A549 (cell line): Measurements from ENCODE around the gene TACC3.

Experiments used
- CTCF ChIP-seq: fragments of >200 bp; sonication (Bioruptor Twin); formaldehyde crosslinking; IDR thresholded peaks from 3 replicates; pipeline ENCODE4 v1.5.1; 2016
- E2F6 ChIP-seq: IDR thresholded peaks from 2 replicates; pipeline ENCODE4 v1.6.1; 2012; ENCODE audit warnings: low read depth, borderline replicate concordance
- ELK1 ChIP-seq: fragments of 150-350 bp; IDR thresholded peaks from 2 replicates; pipeline ENCODE4 v1.6.1; 2014; ENCODE audit warnings: low read depth, mild to moderate bottlenecking, low read length
- EP300 ChIP-seq, 2 experiments: fragments of >200 bp; sonication (Bioruptor Twin); formaldehyde crosslinking; IDR thresholded peaks; 2 replicates in 1 of 2; 3 replicates in 1 of 2; pipeline ENCODE4 v1.6.1; 2016 to 2017
- GATA3 ChIP-seq: IDR thresholded peaks from 2 replicates; pipeline ENCODE4 v1.6.1; 2012; ENCODE audit warnings: borderline replicate concordance
- HDAC2 ChIP-seq: fragments of 200-600 bp; sonication (generic); IDR thresholded peaks from 2 replicates; pipeline ENCODE4 v1.6.1; 2016
- MYC ChIP-seq: IDR thresholded peaks from 2 replicates; pipeline ENCODE4 v1.6.1; 2012; ENCODE audit warnings: mild to moderate bottlenecking, inconsistent platforms, low read length, improper control_type of control experiment, borderline replicate concordance
- POLR2A ChIP-seq: IDR thresholded peaks from 2 replicates; pipeline ENCODE4 v1.6.1; 2012; ENCODE audit warnings: mild to moderate bottlenecking, low read length
- POLR2AphosphoS2 ChIP-seq: conservative IDR thresholded peaks from 2 replicates; pipeline ENCODE4 v1.6.1; 2012; ENCODE audit warnings: low read length, improper control_type of control experiment, inconsistent platforms
- ZFP36 ChIP-seq: fragments of 450-650 bp; IDR thresholded peaks from 2 replicates; pipeline ENCODE4 v1.6.1; 2014; ENCODE audit warnings: borderline replicate concordance; ENCODE audit not compliant: partially characterized antibody
- TF ChIP-seq, protein P1 (sequence below): IDR thresholded peaks from 2 replicates; pipeline ENCODE4 v1.6.1; 2012
- TF ChIP-seq, protein P2 (sequence below): fragments of 200-600 bp; sonication (generic); IDR thresholded peaks from 2 replicates; pipeline ENCODE4 v1.6.1; 2016; ENCODE audit warnings: antibody characterized with exemption, mild to moderate bottlenecking, moderate library complexity

GRCh38 chr4:1750381-1751154 is 29.2 kb downstream of the TACC3 start:
- no peak for TF ChIP-seq ZFP36
- TF ChIP-seq POLR2A, result no peak
- TF ChIP-seq CTCF, result no peak
- TF ChIP-seq EP300 (IDR thresholded peaks at IDR 0.05), result no peak
- TF ChIP-seq ELK1, result no peak
- TF ChIP-seq E2F6, result no peak
- TF ChIP-seq, protein P1, sequence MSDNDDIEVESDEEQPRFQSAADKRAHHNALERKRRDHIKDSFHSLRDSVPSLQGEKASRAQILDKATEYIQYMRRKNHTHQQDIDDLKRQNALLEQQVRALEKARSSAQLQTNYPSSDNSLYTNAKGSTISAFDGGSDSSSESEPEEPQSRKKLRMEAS, result no peak
- TF ChIP-seq MYC, result no peak
- no peak for TF ChIP-seq GATA3
- TF ChIP-seq, protein P2, sequence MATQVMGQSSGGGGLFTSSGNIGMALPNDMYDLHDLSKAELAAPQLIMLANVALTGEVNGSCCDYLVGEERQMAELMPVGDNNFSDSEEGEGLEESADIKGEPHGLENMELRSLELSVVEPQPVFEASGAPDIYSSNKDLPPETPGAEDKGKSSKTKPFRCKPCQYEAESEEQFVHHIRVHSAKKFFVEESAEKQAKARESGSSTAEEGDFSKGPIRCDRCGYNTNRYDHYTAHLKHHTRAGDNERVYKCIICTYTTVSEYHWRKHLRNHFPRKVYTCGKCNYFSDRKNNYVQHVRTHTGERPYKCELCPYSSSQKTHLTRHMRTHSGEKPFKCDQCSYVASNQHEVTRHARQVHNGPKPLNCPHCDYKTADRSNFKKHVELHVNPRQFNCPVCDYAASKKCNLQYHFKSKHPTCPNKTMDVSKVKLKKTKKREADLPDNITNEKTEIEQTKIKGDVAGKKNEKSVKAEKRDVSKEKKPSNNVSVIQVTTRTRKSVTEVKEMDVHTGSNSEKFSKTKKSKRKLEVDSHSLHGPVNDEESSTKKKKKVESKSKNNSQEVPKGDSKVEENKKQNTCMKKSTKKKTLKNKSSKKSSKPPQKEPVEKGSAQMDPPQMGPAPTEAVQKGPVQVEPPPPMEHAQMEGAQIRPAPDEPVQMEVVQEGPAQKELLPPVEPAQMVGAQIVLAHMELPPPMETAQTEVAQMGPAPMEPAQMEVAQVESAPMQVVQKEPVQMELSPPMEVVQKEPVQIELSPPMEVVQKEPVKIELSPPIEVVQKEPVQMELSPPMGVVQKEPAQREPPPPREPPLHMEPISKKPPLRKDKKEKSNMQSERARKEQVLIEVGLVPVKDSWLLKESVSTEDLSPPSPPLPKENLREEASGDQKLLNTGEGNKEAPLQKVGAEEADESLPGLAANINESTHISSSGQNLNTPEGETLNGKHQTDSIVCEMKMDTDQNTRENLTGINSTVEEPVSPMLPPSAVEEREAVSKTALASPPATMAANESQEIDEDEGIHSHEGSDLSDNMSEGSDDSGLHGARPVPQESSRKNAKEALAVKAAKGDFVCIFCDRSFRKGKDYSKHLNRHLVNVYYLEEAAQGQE, result no peak
- TF ChIP-seq POLR2AphosphoS2, result no peak
- TF ChIP-seq HDAC2, result no peak
